ENCODE data around the gene PARD6G. TPM values are rescaled to one million over a fixed set of nuclear protein-coding genes. Genes with fewer than 3 reads are reported as not detected.

PARD6G gene
- polyA plus RNA-seq, 4 donors, result 15.2 to 32.0 (median 31.0) TPM

DNA sequence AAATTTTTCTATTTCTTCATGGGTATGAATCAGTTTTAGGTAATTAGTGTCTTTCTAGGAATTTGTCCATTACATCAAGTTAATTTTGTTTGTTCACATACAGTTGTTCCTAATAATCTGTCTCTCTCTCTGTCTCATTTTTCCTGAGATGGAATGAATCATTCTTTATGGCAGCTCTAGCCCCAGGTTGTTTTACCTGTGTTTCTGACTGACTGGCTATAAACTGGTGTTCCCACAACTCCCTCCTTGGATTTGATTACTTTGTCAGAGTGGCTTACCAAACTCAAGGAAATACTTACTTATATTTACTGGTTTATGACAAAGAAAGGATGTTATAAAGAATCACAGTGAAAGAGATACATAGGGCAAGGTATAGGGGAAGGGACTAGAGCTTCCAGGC lies 123.2 kb downstream of the PARD6G start:
- DNase-seq (ENCODE audit: low read depth in 4 of 4, low spot score in 3 of 4), result no peak

DNA sequence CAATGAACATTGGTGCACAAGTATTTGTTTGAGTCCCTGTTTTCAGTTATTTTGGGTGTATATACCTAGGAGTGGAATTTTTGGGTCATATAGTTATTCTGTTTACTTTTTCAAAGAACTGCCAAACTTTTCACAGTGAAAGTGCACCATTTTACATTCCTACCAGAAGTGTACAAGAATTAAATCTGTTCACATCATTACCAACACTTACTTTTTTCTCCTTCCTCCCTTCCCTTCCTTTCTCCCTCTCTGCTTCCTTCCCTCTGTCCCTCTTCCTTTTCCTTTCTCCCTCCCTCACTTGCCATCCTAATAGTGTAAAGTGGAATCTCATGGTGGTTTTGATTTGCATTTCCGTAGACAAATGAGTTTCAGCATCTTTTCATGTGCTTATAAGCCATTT lies 126.4 kb downstream of the PARD6G start:
- DNase-seq (ENCODE audit: low read depth in 4 of 4, low spot score in 3 of 4), result no peak

DNA sequence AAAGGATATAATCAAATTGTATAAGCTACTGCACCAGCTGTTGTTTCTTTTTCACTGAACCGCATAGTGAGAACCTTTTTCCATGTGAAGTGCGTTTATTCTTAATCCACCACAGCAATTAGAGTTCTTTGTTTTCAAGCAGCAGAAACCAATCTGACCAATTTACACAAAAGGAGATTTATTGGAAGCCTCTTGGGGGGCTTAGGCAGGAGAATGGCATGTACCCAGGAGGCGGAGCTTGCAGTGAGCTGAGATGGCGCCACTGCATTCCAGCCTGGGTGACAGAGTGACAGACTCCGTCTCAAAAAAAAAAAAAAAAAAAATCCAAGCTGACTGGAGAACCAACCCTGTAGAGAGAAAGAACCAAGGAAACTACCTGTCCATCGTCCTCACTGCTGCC lies 128.2 kb downstream of the PARD6G start:
- no peak for DNase-seq (ENCODE audit: low read depth in 4 of 4, low spot score in 3 of 4)

DNA sequence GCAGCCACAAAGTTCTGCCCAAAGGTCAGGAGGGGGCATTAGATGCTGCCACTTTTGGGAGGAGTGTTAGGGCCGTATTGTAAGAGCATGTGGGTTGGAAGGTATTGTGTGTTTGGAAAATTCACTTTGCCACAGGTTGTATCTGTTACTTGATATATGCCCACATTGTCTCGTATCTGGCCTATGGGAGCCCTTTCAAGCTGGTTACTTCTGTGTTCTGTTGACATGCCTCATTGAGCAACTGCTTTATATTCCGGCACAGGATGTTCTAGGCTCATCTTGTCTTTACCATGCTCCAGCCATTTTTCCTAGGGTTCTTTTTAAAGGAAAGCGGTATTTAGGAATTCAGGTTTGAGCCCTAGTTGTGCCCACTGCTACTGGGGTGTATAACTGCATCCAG lies 132.3 kb downstream of the PARD6G start:
- DNase-seq (ENCODE audit: low read depth in 4 of 4, low spot score in 3 of 4), result no peak

DNA sequence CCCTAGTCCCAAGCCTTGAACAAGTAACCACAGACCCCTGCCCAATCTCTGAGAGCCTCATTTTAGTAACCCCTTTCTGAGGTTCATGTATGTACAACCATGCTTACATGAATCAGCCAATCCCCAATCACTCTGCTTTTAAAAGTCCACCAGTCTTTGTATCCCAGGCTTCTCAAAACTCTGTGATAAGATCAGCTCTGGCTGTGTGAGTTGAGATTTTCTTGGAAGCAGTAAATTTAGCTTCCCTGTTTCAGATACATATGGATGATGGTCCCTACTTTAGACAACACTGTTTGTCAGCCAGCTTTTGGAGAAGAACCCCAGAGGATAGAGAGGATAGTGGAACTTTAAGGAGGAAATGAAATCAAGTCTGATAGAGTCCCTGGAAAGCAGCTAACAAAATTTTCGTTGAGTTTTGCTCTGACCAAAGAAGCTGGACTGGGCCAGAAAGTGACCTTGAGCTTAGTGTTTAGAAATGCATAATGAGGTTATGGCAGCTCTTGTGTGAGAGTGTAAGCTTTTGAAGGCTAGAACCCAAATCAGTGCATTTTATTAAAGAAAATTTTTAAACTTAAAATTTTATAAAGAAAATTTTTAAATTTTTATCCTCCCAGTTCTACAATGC lies 134.6 kb downstream of the PARD6G start:
- DNase-seq (ENCODE audit: low read depth in 4 of 4, low spot score in 3 of 4), result no peak

DNA sequence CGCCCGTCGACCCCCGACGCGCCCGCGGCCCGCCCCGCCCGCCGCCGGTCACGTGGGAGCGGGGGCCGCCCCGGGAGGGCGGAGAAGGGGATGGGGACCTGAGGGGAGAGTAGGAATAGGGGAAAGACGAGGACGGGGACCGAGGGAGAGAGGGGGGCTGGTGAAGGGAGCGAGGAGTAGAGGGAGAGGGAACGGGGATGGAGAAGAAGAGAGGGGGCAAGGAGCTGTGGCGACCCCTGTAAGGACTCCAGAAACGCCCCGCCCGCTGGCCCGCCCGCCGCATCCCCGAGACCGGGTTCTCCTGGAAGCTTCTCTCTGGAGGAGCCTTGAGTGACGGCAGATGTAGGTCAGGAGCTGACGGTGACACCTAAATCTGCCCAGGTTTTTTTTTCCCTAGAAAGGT lies 137.6 kb downstream of the PARD6G start:
- no peak for DNase-seq (ENCODE audit: low read depth in 4 of 4, low spot score in 3 of 4)

DNA sequence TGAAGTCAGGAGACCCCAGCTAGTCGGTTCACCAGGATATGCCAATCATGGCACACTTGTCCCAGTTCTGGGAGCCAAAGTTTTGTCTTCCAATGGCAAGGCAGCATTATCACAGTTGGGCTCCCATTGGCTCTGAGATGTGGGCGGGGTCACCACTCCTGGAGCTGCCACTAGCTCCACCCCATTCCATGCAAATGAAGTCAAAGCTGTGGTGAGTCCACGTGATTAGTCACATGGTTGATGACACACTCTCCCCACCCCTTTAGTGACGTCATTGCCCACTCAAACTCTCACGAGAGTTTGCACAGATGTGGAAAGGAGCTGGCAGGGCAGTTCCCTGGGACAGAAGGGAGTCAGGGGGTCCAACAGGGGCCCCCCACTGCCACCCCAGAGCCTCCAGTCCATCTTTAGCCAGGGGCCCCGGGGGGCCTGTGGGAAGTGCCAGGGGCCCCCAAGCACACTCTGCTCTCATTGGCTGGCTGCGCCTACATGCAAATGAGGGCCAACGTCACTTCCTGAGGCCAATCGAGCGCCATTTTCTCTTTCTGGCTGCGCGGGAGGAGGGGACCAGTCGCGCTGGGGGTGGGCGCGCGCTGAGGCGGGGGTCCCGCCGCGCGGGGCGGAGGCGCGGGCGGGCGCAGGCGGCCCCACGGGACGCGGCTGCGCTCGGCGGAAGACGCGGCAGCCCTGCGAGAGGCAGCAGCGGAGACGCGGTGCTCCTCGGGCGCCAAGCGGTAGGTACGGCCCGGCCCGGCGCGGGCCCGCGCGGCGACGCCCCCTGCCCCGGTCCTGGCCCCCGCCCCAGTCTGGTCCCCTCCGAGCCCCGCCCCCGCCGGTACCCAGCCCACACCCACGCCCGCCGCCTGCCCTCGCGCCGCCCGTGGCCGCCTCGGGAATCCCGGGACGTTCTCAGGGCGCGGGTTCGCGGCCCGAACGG lies 138.3 kb downstream of the PARD6G start, which contains the start of gene ADNP2:
Gene ADNP2, plus strand, starts transcription at position 524 of the 937 bp plus-strand sequence. CDS start 8,281 bp downstream, outside the sequence.
- peak; percentile 52 to 66 (median 60) for DNase-seq (ENCODE audit: low read depth in 4 of 4, low spot score in 3 of 4)

DNA sequence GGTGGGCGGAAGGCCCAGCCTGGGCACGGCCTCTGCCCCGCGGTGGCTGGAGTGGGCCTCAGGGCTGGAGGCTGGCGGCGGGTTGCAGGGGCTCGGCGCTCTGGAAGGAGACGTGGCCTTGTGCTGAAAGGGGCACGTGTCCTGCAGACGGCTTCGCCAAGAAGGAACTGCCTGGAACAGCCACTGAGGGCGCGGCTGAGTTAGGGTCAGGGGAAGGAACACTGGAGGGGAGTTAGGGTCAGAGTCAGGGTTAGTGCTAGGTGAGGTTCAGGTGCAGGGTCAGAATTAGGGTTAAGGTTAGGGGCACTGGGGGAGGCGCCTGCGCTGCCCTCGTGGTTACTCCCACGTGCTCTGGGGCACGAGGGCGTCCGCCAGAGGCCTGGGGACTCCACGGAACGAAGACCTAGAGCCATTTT lies 139.2 kb downstream of the PARD6G start:
- DNase-seq (ENCODE audit: low read depth in 4 of 4, low spot score in 3 of 4), result no peak

DNA sequence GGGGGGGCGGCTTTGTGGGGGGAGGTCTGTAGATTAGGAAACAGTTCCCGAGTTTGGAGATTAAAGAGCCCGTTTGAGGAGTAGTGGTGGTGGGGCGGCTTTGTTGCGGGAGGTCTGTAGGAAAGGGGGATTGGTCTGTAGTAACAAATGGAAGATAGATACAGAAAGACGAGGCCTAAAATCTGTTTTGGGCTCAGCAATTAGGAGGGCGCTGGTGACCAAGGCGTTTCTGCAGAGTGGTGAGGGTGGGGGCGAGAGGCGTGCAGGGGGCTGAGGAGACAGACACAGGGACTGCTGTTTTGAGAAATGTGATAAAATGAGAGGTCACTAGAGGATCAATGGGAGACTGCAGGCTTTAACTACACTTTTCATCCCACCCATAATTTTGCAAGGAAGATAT lies 139.9 kb downstream of the PARD6G start:
- no peak for DNase-seq (ENCODE audit: low read depth in 4 of 4, low spot score in 3 of 4)

Other genes with a start within 250 kb of the PARD6G start
- 10 to 100 TPM; 24.8 to 49.8 (median 28.4) TPM for gene RBFA, start 213.1 kb downstream of the PARD6G start, polyA plus RNA-seq (ENCODE audit: insufficient read length in 4 of 4)
- 10 to 100 TPM; 18.5 to 27.8 (median 23.9) TPM for gene ADNP2, start 138.3 kb downstream of the PARD6G start, polyA plus RNA-seq (ENCODE audit: insufficient read length in 4 of 4)